ENCODE measurements around the gene EPHB6.

Gene EPHB6

DNA sequence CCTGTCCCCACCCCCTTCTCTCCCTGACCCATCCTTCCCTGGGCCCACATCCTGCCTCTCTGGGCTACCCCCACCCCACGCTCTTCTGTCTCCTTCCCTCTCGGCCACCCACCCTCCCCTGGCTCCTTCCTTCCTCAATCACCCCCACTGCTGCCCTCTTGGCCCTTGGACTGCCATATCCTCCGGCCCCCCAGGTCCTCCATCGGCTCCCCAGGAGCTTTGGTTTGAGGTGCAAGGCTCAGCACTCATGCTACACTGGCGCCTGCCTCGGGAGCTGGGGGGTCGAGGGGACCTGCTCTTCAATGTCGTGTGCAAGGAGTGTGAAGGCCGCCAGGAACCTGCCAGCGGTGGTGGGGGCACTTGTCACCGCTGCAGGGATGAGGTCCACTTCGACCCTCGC is 10.9 kb downstream of the EPHB6 start:
- DNase-seq, result no peak

DNA sequence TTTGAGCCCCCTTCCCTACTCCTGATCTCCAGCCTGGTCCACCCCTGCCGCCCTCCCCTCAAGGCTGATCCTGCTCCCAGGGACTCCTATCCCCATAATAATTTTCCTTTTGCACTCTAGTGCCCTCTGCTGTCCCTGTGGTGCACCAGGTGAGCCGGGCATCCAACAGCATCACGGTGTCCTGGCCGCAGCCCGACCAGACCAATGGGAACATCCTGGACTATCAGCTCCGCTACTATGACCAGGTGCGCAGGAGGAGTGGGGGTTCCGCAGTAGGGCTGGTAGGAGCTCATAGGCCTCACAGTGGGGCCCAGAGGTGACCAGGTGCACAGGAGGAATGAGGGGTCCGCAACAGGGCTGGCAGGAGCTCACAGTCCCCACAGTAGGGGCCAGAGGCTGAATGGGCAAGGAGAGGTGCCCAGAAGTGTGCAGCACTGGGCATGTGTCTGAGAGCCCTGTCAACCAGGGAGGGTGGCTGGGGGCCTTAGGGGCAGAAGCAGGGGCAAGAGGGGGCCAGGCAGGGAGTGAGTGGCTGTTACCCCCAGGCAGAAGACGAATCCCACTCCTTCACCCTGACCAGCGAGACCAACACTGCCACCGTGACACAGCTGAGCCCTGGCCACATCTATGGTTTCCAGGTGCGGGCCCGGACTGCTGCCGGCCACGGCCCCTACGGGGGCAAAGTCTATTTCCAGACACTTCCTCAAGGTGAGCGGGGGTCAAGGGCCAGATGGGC is 11.7 kb downstream of the EPHB6 start:
- DNase-seq, result no peak

DNA sequence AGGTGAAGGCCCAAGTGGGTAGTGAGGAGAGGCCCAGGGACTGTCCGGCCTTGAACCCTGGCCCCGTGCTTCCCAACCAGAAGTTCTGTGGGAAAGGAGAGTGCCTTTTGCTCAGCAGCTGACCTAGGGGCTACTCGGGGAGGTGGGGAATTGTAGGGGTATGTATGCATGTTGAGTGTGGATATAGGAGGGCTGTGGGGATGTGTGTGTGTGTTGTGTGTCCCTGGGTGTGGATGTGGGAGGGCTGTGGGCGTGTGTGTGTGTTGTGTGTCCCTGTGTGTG is 12.2 kb downstream of the EPHB6 start:
- no peak for DNase-seq

DNA sequence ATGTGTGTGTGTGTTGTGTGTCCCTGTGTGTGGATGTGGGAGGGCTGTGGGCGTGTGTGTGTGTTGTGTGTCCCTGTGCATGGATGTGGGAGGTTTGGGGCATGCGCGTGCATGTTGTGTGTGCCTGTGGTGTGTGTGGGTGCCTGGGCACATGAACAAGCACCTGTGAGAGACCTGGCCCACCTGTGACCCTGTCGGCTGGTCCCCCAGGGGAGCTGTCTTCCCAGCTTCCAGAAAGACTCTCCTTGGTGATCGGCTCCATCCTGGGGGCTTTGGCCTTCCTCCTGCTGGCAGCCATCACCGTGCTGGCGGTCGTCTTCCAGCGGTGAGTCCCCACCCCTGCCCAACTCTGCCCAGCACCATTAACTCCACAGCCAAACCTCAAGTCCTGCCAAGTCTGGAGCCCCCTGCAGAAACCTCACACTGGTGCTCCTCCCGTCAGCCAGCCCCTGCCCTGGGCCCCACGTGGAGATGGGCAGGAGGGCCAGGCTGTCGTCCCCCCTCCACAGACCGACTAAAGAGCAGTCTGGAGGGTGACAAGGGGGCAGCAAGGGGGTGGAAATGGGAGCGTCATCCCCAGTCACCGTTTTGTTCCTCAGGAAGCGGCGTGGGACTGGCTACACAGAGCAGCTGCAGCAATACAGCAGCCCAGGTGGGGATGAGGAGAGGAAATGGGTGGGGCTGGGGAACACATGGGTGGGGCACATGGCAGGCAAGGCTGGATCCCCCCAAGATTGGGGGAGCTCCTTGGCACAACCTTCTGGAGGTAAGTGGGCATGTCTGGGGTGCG is 12.7 kb downstream of the EPHB6 start:
- DNase-seq, result no peak

DNA sequence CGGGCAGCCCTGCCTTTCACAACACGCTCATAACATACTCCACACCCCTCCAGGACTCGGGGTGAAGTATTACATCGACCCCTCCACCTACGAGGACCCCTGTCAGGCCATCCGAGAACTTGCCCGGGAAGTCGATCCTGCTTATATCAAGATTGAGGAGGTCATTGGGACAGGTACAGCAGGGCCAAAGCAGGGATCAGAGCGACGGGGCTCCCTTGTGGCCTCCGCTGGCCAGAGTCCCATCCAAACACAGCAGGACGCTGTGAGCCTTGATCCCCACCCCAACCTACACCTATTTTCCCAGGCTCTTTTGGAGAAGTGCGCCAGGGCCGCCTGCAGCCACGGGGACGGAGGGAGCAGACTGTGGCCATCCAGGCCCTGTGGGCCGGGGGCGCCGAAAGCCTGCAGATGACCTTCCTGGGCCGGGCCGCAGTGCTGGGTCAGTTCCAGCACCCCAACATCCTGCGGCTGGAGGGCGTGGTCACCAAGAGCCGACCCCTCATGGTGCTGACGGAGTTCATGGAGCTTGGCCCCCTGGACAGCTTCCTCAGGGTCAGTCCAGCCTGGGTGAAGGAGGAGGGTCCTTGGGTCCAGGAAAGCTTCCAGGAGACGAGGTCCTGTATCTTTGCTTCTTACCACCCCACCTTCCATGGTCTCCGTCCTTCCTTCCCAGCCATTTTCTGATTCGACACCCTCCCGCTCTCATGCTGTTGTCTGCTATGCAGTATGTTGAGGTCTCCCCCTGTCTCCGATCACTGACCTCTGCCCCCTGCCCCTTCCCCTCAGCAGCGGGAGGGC is 13.5 kb downstream of the EPHB6 start:
- no peak for DNase-seq

DNA sequence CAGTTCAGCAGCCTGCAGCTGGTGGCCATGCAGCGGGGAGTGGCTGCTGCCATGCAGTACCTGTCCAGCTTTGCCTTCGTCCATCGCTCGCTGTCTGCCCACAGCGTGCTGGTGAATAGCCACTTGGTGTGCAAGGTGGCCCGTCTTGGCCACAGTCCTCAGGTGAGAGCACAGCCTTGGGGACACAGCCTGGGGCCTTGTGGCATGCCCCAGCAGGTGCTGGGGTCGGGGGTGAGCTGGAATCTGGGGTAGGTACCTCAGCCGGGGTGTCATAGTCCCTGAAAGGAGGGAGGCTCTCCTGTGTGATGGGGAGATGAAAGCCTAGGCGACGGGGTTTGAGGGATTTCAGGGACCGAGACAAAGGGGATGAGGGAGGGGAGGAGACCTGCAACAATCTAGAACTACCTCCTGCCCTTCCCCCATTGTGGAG is 14.1 kb downstream of the EPHB6 start:
- no peak for DNase-seq

DNA sequence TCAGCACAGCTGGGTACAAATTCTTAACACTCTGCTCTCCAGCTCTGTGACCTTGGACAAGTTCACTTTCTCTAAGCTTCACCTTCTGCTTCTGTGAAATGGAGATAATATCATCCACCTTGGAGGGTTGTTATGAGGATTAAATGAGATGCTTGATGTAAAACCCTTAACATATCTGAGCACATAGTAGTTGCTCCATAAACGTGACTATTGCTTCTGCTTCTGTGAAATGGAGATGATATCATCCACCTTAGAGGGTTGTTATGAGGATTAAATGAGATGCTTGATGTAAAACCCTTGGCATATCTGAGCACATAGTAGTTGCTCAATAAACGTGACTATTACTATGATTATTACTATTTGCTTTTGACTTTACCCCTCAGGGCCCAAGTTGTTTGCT is 14.6 kb downstream of the EPHB6 start:
- DNase-seq, result no peak

DNA sequence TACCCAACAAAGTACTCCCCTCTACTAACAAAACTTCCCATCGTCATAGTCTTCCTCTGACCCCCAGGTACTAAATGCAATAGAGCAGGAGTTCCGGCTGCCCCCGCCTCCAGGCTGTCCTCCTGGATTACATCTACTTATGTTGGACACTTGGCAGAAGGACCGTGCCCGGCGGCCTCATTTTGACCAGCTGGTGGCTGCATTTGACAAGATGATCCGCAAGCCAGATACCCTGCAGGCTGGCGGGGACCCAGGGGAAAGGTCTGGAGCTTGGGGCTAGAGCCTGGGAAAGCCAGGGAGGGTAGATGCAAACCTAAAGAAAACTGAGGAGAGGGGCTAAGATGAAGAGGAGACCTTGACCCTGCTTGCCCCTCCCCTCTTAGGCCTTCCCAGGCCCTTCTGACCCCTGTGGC is 15.3 kb downstream of the EPHB6 start:
- DNase-seq, result no peak

DNA sequence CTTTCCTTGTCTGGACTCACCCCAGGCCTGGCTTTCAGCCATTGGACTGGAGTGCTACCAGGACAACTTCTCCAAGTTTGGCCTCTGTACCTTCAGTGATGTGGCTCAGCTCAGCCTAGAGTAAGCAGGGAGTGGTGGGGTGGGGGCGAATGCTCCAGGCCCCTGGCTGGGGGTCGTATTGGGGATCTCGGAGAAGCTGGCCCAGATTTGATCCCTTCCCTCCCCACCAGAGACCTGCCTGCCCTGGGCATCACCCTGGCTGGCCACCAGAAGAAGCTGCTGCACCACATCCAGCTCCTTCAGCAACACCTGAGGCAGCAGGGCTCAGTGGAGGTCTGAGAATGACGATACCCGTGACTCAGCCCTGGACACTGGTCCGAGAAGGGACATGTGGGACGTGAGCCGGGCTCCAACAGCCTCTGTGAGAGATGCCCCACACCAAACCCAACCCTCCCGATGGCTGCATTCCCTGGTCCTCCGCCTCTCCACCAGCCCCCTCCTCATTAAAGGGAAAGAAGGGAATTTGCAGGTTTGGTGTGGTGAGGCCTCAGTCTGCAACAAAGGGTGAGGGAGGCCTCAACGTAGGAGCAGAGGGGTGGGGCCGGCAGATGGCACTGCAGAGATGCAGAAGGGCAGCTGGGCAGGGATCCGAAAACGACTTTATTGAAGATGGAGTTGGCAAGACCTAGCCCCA is 15.8 kb downstream of the EPHB6 start:
- no peak for DNase-seq

DNA sequence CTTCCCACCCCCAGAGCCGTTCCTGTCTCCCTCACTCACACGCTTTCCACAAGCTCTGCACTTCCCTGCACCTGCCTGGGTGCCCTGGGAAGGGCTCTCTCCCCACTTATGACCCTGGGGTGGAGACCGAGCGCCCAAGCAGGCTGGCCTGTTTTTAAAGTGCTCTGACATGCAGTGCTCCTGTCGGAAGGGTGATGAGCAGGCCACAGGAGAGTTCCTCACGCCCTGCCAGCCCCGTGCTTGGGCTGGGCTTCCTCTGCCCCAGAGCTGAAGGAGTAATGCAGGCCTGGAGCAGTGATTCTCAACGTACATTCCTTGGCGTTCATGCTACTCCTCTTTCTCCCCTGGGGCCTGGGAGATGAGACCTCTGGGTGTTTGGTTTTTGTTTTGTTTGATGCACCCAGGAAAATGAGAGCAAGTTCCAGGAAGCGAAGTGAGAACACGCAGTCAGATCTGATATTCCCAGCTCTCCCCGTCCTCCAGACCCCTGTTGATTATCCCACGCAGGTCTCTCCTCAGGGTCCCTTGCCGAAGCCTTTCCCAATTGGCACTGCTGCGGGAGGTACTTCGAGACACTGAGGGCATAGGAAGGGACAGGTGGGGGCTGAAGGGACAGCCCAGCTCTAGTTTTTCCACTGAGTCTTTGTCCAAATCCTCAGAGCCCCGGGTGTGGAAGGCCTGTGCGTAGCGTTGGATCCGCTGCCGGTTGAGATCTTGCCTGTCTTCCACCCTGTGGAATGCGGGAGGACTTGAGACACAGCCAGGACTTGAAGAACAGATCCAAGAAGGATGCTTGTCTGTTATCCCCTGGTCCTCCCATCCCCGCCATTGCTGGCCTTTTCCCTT is 16.6 kb downstream of the EPHB6 start:
- DNase-seq, result no peak

DNA sequence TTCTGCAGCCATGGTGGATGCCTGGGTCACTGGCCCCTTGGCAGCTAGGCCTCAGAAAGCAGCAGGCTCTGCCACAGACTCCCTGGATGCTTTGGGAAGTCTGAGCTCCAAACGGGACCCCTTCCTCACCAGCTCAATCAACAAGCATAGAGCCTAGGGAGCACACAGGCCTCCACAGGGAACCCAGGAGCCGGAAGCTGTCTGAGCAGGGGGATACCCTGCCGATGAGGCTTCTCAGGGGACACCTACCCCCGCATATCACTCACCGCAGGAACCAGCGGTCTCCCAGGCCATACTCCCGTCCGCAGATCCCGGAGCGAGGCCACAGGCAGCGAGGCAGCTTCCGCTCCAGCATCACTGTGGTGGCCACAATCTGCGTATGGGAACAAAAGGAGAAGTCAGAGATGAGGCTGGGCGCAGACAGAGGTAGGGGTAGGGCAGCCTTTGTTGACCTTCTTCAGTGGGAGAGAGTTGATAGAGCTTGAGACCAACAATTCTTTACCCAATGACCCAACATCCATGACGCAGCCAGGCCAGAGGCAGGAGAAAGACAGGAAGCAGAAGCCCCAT is 17.3 kb downstream of the EPHB6 start:
- no peak for DNase-seq

DNA sequence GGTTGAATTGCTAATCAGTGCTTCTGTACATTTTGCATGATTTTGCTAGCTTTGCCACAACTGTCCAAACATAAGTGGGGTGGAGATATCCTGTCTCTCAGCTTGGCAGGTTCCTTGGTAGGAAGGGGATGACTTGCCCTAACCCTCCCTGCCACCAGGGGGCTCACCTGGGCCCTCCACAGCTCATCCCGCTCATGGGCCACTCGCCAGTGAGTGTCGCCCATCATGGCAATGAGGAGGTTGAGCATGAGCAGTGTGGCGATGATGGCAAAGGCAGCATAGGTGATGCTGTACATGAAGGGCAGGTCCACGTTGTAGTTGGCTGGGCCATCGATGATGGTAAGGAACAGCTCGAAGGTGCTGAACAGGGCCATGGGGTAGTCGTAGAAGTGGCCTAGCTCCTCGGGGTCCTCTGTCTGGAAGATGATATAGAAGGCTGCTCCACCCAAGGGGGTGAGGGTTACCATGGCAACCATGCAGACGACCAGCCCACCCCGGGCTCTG is 18.5 kb downstream of the EPHB6 start:
- no peak for DNase-seq

DNA sequence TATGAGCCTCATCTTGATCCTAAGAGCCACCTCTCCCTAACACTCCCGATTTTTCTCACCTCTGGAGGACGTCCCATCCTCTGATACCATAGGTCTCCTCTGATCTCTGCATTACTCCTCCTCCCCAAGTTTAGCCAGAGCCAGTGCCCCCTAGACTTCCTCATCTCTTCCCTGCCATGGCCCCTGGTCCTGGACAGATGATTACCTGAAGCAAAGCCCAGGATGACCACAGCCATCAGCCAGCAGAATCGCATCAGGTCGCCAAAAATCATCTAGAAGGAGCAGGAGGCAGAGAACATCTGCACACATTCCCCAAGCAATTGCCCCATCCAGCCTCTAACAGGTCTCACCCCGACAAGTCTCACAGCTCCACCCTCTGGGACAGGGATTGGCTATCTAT is 19.0 kb downstream of the EPHB6 start:
- no peak for DNase-seq

DNA sequence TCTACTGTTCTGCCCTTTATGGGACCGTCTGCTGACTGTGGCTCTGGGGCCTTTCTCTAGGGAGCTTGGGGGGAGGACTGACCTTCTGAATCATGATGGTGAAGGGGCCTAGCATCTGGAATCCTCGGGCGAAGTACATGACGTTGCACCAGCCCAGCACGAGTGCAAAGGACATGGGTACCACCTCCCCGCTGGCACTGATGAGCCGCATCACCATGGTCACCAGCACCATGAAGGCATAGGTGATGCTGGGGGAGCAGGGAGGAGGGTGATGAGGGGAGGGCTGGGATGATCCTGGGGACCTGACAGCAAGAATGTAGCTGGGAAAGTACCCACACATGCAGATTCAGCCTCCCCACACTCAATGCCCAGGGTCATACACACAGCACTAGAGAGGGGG is 19.5 kb downstream of the EPHB6 start:
- DNase-seq, result no peak

DNA sequence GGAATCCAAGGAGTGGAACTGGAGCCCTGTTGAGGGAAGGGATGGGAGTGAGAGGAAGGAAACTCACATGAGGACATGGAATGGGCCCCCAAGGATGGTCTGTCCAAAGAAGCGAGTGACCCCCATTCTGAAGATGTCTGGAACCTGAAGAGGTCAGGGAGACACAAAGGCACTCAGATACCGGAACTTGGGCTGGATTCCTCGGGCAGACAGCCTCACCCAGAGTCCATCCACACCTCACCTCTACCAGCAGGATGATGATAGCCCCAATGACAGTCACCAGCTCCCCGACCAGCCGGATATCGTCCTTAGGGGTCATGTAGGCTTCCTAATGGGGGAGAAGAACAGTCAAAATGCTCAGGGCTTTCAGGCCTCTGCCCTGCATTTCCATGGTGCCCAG is 20.0 kb downstream of the EPHB6 start:
- DNase-seq, result no peak

DNA sequence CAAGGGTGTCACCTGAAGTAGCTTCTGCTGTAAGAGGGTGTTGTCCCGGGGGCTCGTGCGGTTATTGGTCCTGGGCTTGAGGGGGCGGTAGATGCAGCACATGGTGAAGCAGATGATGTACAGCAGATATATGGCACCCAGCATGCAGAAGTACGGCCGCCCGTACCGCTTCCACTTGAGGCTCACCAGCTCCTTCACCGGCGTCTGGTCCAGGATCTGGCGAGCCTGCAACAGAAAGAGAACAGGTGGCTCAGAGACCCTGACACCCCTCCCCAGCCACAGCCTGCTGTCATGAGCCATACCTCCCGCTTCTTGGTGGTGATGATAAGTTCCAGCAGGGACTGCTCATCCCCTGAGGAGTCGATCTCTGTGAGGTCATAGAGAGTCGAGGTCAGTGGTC is 20.6 kb downstream of the EPHB6 start:
- no peak for DNase-seq

DNA sequence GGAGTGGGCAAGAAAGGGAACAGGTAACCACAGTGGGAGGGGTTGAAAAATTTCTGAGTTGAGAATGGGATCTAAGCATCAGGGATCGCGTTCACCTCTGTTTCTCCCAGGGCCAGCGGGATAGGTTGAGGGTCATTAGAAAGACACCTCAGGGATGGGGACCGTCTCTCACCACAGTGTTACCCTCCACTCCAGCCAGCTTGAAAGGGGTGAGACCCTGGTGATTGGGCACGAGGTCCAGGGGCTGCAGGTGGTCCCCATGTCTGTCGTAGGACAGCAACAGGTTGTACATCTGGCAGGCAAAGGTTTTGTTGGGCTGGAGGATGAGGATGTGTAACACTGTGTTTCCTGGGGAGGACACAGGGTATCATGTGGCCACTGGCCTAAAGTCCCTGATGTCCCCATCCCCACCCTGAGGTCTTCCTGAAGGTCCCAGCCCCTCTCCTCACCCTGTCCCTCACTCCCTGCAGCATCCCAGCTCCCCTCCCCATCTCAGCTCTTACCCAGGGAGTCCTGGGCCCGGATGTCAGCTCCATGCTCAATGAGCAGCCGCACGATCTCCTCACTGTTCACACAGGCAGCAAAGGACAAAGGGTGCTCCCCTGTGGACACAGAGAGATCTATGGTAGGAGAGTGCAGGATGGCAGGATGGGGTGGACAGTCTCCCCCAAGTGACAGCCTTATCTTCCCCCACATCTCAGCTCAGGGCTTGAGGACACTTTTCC is 21.5 kb downstream of the EPHB6 start:
- DNase-seq, result no peak

DNA sequence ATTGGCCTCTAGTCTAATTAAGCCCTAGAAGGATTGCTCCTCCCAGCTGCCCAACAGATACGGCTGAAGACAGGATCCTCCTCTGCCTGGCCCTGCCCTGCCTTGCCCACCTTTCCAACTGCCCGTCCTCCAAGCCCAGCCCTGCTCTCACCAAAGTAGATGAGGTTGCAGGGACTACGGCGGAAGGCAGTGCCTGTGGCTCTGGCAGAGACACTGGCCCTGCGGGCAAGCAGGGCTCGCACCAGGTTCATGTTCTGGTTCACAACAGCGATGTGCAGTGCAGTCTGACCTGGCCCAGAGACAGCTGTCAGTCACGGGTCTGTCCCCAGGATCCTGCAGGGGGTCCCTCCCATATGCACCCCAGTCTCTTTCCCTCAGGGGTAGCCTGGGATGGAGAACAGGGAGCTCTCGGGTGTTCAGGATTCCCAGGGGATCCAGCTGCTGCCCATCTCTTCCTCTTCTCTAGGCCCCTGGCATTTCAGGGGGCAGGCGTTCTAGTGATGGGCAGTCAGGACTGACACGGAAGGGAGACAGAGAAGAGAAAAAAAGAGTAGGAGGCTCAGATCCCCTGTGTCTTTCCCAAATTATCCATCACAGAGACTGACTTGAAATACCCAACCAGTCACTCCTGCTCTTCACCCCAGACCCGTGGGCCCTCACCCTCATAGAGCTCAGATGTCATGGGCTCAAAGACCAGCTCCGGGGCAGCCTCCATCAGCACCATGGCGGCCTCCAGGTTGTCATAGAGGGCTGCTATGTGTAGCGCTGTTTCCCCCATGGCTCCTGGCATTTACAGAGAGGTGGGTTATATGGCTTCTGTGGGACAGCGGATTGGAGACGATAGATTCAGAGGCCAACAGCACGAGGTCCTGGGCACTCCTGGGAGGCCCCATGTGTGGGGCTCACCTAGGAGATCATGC is 22.4 kb downstream of the EPHB6 start:
- no peak for DNase-seq

DNA sequence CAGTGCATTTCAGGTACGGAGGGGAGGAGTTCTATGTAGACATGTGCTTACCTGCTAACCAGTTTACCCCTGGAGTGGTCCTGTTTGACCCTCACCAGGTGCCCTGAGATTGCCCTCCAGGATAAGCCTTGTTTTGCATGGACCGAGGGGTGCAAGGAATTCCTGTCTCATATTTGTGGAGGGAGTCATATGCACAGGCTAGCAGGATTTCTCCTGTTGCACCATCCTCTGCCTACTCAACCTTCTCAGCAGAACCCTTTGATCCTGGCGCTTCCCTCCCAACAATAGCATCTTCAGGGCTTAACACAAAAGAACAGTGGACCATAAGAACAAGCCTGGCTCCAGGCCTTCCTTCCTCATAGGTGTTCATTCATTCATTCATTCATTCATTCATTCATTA is 23.4 kb downstream of the EPHB6 start:
- no peak for DNase-seq

DNA sequence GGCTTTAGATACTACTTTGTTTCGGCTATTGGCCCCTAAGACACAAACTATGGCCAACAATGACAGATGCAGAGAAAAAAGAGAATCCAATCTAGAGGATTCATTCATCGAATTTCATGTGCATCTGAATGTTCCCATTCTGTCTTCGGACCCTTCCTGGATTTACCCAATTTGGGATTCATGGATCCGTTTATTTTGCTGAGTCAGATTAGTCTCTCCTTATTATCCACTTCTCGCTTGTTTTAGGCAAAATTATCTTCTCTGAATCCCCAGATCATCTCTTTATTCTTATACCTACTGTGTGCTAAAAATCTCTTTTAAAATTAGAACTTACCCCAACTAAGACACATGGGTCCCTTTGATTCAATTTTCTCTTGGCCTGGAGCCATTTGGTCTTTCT is 24.2 kb downstream of the EPHB6 start:
- no peak for DNase-seq
